ENCODE measurements around the gene CDK5. TPM values are rescaled to one million over a fixed set of nuclear protein-coding genes. Genes with fewer than 3 reads are reported as not detected.

Gene CDK5
- total and polyA plus RNA-seq, 9 of the 15 experiments (the other 6 are each of a cell fraction or from before 2014, with no cell fraction given), result 3.2 to 38.0 (median 27.5) TPM

GRCh38 chr7:151028131-151028947, 29.4 kb downstream of the CDK5 start, which contains the start of gene ABCB8 (continued):
- TF ChIP-seq AFF1 (IDR thresholded peaks at IDR 0.05; ENCODE audit: low read depth in 1 of 2, partially characterized antibody in 2 of 2) (peak; percentile 88 to 99), BHLHE40 (IDR thresholded peaks at IDR 0.05; ENCODE audit: low read length) (peak; percentile 76), EP300 (IDR thresholded peaks at IDR 0.05; ENCODE audit: low read length) (peak; percentile 50; the same call in 1 of the 2 replicates), THRA (IDR thresholded peaks at IDR 0.05) (no peak), ATF7 (IDR thresholded peaks at IDR 0.05) (peak; percentile 90), ZNF785 (CRISPR knock-in tag; IDR thresholded peaks at IDR 0.05) (no peak), BCLAF1 (IDR thresholded peaks at IDR 0.05; ENCODE audit: borderline replicate concordance in 1 of 2, control insufficient read depth in 1 of 2, low read depth in 2 of 2, low read length in 1 of 2) (peak in 1 of 2 experiments; percentile 69; a peak in 1 of 4 replicates), CREB3 (tag; conservative IDR thresholded peaks at IDR 0.05; ENCODE audit: low read depth) (peak; percentile 62; the same call in 1 of the 2 replicates), ARNT (IDR thresholded peaks at IDR 0.05) (peak in 1 of 2 experiments; percentile 93; a peak in 2 of 4 replicates), SMARCA4 (IDR thresholded peaks at IDR 0.05) (peak; percentile 65), ERF (CRISPR knock-in tag; IDR thresholded peaks at IDR 0.05) (peak; percentile 66), WHSC1 (IDR thresholded peaks at IDR 0.05; ENCODE audit: low read length) (no peak)

All from K562 (cell line).